ENCODE measurements around the gene GSC2.

DNA sequence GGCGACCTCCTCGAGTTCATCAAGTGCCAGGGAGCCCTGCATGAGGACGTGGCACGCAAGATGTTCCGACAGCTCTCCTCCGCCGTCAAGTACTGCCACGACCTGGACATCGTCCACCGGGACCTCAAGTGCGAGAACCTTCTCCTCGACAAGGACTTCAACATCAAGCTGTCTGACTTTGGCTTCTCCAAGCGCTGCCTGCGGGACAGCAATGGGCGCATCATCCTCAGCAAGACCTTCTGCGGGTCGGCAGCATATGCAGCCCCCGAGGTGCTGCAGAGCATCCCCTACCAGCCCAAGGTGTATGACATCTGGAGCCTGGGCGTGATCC, 18.4 kb downstream of the GSC2 start:
- TF ChIP-seq CHD1 (IDR thresholded peaks at IDR 0.05; ENCODE audit: low read depth, low read length) (no peak), CEBPB (IDR thresholded peaks at IDR 0.05; ENCODE audit: low read depth, low read length) (no peak), RAD21 (IDR thresholded peaks at IDR 0.05; ENCODE audit: low read length) (no peak), POLR2A (IDR thresholded peaks at IDR 0.05; ENCODE audit: low read depth, low read length) (no peak), MAFK (IDR thresholded peaks at IDR 0.05; ENCODE audit: low read depth, low read length) (no peak), MXI1 (IDR thresholded peaks at IDR 0.05; ENCODE audit: borderline replicate concordance, low read depth, low read length) (no peak), BHLHE40 (IDR thresholded peaks at IDR 0.05; ENCODE audit: low read depth, low read length) (no peak), FOS (IDR thresholded peaks at IDR 0.05; ENCODE audit: low read depth, low read length) (no peak), MAZ (IDR thresholded peaks at IDR 0.05; ENCODE audit: borderline replicate concordance, low read depth, low read length) (no peak), SMC3 (IDR thresholded peaks at IDR 0.05; ENCODE audit: low read depth, low read length) (no peak), RFX5 (IDR thresholded peaks at IDR 0.05; ENCODE audit: low read depth, low read length) (no peak)
- TF ChIP-seq, protein P1, sequence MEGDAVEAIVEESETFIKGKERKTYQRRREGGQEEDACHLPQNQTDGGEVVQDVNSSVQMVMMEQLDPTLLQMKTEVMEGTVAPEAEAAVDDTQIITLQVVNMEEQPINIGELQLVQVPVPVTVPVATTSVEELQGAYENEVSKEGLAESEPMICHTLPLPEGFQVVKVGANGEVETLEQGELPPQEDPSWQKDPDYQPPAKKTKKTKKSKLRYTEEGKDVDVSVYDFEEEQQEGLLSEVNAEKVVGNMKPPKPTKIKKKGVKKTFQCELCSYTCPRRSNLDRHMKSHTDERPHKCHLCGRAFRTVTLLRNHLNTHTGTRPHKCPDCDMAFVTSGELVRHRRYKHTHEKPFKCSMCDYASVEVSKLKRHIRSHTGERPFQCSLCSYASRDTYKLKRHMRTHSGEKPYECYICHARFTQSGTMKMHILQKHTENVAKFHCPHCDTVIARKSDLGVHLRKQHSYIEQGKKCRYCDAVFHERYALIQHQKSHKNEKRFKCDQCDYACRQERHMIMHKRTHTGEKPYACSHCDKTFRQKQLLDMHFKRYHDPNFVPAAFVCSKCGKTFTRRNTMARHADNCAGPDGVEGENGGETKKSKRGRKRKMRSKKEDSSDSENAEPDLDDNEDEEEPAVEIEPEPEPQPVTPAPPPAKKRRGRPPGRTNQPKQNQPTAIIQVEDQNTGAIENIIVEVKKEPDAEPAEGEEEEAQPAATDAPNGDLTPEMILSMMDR (conservative IDR thresholded peaks at IDR 0.05; ENCODE audit: low read depth, low read length): no peak
- TF ChIP-seq, protein P2, sequence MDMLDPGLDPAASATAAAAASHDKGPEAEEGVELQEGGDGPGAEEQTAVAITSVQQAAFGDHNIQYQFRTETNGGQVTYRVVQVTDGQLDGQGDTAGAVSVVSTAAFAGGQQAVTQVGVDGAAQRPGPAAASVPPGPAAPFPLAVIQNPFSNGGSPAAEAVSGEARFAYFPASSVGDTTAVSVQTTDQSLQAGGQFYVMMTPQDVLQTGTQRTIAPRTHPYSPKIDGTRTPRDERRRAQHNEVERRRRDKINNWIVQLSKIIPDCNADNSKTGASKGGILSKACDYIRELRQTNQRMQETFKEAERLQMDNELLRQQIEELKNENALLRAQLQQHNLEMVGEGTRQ (IDR thresholded peaks at IDR 0.05; ENCODE audit: low read depth, low read length): no peak
- TF ChIP-seq, protein P3, sequence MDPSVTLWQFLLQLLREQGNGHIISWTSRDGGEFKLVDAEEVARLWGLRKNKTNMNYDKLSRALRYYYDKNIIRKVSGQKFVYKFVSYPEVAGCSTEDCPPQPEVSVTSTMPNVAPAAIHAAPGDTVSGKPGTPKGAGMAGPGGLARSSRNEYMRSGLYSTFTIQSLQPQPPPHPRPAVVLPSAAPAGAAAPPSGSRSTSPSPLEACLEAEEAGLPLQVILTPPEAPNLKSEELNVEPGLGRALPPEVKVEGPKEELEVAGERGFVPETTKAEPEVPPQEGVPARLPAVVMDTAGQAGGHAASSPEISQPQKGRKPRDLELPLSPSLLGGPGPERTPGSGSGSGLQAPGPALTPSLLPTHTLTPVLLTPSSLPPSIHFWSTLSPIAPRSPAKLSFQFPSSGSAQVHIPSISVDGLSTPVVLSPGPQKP (IDR thresholded peaks at IDR 0.05; ENCODE audit: borderline replicate concordance, low read depth, low read length): no peak

All from IMR-90 (cell line).